Germinal center (tissue), 1 donor: ENCODE measurements around the gene ZNF185.
A peak's percentile ranks its signal among the peaks of the same experiment; 100 is the strongest.

Source experiments
- DNase-seq: peaks from one replicate; pipeline ENCODE4 v3.0.0; 2012; ENCODE audit warnings: mixed read lengths, low spot score

ZNF185 gene

DNA sequence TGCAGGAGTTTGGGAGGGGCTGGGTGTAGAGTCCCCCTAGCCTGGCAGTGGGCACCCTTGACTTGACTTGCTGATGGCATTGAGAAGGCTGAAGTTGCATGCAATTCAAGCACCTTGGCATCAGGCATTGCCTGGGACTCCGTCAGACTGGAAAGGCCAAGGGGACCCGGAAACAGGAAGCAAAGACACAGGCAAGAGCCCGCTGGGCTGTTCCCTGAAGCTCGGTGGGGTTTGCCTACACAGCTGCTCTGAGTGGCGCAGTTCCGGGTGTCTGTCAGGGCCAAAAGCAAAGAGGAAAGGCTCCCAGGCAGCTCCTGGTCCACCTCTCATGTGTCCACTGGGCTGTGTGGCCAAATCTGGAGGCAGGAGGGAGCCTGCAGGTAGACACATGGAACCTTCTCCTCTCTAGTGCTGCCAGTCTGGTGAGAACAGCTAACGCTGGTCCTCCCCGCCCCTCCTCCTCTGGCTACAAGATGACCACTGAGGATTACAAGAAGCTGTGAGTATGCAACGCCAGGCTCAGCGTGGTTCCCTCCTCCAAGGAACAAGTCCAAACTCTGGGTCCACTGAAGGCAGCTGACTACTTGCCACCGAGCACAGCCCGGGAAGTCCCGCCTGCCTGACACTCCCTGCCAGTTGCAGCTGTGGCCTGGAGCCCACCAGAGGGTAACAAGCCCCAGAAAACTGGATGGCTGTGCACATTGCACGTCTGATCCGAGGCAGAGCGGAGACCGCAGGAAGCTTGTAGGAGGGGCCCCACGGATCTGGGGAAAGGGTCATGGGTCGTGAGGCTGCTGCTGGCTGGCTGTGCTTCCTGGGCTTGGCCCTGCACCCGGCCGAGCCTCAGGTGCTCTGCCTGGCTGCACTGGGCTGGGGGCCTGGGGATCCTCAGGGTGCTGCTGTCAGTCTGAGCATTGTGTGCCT lies 20.1 kb downstream of the ZNF185 start:
- no peak for DNase-seq

DNA sequence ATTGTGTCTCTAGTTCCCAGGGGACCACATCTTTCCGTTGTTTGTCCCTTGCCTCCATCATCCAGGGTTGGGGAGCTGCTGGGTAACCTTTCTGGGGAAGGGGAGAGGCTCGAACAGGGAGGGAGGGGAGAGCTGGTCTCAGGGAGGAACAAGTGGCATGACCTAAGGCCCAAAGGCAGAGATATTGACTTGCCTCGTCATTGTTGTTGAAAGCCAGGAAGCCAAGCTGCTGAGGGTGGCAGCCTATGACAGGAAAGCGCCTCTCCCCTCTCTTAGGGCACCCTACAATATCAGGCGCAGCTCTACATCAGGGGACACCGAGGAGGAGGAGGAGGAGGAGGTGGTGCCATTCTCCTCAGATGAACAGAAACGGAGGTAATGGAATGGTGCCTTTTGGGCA lies 20.8 kb downstream of the ZNF185 start:
- no peak for DNase-seq

- no peak for DNase-seq
Observed at GRCh38 chrX:152923599-152923998, 25.7 kb downstream of the ZNF185 start.

GRCh38 chrX:152925835-152926234 lies 28.0 kb downstream of the ZNF185 start:
- DNase-seq, result no peak

- DNase-seq, result peak; percentile 47
Observed at GRCh38 chrX:152926279-152926678, 28.4 kb downstream of the ZNF185 start.

GRCh38 chrX:152926923-152927322 lies 29.1 kb downstream of the ZNF185 start:
- DNase-seq, result no peak

DNA sequence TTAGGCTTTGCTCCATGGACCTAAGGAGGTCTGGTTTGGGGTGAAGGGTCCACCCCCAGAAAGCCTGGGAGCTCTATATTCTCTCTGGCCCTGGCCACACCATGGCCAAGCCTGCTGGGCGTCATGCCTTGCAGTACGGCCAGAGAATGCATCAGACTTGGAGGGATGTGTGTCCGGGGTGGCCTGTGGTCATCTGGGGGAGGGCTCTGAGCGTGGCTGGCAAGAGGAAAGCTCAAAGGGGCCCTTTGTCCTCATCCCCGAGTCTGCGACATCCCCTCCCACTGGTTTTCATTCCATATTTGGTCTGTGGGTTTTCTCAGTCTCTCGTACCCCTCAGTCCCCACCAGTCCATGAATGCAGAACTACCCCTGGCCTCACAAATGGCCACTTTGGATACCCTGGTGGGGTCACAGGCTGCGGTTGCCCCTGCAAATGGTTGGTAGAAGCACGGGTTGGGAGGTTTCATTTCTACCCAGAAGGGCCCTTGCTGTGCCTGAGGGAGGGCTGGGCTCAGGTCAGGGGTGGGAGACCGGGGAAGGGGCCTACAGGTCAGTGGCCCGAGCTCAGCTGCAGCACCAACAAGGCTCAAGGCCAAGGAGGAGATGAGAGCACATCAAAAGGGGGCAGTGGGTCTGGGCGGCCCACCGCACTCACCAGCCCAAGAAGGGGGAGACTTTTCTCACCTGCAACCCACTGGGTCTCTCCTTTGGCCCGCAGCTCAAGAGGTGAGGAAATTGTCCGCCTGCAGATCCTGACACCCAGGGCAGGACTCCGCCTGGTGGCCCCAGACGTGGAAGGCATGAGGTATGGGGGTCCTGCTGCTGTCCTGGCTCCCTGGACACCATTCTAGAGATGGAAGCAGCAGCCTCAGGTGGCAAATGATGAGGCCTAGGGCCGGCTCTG lies 30.2 kb downstream of the ZNF185 start:
- no peak for DNase-seq

- DNase-seq, result no peak
Observed at GRCh38 chrX:152928761-152929400, 31.0 kb downstream of the ZNF185 start.

DNA sequence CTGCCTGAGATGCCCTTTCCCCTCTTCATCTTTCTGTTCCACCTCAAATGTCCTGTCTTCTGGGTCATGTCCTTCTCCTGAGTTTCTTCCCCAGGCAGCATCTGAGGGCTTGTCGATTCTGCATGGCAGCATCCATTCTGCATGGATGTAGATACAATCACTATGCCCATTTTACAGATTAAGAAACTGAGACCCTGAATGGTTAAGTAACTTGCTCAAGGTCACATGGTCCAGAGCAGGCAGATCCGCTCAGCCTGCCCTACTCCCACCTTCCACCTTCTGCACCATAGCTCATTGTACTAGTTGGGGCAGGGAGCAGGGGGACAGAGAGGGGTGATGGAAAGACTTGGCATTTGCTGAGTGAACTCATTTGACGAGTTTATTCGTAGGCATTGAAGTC lies 32.0 kb downstream of the ZNF185 start:
- DNase-seq, result no peak

GRCh38 chrX:152930516-152930915 lies 32.6 kb downstream of the ZNF185 start:
- DNase-seq, result no peak

GRCh38 chrX:152932144-152932543 lies 34.3 kb downstream of the ZNF185 start:
- DNase-seq, result no peak

GRCh38 chrX:152932598-152933175 lies 34.8 kb downstream of the ZNF185 start:
- DNase-seq, result no peak

GRCh38 chrX:152936306-152936705 lies 38.4 kb downstream of the ZNF185 start:
- DNase-seq, result no peak

- no peak for DNase-seq
Observed at GRCh38 chrX:152937236-152937635, 39.4 kb downstream of the ZNF185 start.

DNA sequence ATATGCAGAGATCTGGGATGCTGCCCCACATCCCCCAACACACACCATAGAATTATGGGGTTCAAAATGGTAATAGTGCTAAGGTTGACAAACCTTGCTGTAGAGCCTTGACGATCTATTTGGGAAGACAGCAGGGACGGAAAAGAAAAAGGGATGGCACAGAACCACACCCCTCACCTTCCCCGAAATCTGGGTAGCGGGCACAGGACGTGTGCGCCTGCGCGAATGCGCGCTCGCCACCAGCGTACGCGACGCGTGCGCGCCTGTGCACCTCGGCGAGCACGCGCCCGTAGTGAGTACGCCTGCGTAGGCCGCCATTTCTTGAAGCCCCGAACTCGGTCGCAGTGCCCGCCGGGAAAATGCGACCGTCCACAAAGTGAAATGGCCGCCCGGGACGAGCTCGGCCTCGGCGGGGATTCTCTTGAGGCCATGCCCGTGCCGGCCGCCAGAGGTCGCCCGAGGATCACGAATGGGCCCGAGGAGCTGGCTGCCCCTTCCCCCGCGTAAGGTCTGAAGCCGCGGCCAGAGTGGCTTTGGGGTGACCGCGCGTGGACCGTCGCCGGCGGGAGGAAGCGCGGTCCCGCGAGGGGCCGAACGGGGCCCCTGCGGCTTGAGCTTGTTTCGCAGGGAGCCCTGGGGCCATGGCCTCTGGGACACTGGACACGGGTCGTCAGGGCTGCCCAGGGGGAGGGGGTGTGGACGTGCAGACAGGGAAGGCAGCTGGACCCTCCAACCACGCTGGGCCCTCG lies 43.6 kb downstream of the ZNF185 start:
- peak; percentile 91 for DNase-seq

GRCh38 chrX:152942077-152942442 lies 44.2 kb downstream of the ZNF185 start:
- DNase-seq, result no peak

DNA sequence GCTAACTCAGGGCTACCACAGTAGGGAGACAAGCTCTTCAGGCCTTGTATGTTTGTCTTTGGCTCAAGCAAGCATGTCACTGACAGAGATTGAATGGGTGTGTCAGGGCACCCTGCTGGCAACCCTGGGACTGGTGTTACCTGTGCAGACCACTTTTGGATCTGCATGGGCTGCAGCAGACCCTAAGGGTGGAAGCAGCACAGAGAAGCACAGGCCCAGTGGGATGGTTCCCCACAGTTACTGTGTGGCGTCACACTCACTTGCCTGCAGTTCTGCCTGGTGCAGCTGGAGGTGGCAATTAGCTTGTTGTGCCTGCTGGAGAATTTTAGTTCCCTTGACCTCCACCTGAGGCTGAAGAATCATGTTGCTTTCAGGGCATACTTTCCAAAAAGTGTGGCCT lies 46.0 kb downstream of the ZNF185 start:
- no peak for DNase-seq

- DNase-seq, result no peak
Observed at GRCh38 chrX:152945021-152945979, 47.4 kb downstream of the ZNF185 start.

DNA sequence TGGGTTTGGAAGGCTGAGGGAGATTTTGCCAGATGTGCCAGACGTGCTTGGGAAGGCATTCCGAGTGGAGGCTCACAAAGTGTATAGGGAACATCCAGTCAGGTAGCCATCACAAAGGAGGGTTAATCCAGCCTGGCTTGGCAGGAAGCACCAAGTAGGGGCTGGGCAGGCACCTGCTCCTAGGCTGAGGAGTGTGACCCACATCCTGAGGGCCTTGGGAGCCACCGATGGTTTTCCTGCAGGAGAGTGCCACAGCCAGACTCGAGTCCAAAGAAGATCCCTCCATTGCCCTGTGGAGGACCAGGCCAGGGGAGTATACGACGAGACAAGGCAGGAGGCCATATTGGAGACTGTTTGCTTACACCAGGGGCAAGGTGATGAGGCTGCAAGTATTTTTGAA lies 48.8 kb downstream of the ZNF185 start:
- no peak for DNase-seq
